Right ventricle myocardium inferior (tissue), 1 donor: ENCODE data around the gene NALCN. TPM values are rescaled to one million over a fixed set of nuclear protein-coding genes. Genes with fewer than 3 reads are reported as not detected.
"Not testable (repeated sequence)": the region's sequence is repeated elsewhere in the genome, so short reads cannot be mapped to it uniquely, and the experiment has no call there.

ENCODE experiments used
- ATAC-seq: fragments of 200-7000 bp; cut with Tn5 transposase; one replicate; pipeline ENCODE4 v1.9.1; 2020; ENCODE audit warnings: mild to moderate bottlenecking, moderate library complexity
- DNase-seq: peaks from one replicate; pipeline ENCODE4 v3.0.0; 2021; ENCODE audit errors: missing footprints
- intact Hi-C: fragments of 100-400 bp; cut with DNase I; formaldehyde crosslinking; loops from one replicate; pipeline ENCODE4 v1.11.0; 2022
- total RNA-seq: library from RNA; stranded (reverse); fragmentation: NEBNext Ultra II Directional; extraction: Animal tissue kit (Norgen Biotek cat#: 25700); gene quantifications from one replicate; pipeline ENCODE4 v1.2.1, GENCODE V29; 2021
- donor health status: DM: no; HTN: yes; CAD: no; lungs with severe emphysema.

Gene NALCN
- total RNA-seq, 1 donor from 2014 or later = 8.7 TPM

DNA sequence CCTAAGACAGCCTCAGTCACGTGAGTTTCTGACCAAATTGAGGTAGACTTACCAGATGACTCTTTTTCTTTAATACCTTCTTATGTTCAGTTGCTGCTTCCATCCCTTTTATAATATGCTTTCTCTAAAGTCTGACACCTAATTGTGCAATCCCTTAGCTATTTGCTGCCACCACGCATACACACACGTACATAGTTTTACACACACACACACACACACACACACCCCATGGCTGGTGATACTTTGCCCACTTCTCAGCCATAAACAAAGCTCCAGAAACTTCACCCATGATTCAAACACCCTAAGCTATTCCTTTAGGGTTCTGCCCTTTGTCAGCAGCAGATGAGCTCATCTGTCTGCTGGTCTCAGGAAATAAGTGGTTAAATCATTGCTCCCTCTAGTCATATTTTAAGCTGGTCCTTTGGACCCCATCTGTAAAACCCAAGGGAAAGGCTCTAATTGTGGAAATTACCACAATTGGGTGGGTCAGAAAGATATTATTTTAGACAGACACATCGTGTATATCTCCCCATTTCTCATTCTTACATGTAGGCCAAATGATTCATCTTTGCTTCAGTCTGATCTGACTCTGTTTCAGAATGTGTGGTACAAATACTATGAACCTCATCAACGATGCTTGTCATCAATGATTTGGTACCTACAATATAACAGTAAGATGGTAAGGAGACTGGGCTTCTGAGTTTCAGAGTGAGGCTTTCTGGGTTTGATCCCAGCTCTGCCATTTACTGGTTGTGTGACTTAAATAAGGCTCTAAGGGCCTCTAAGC is 69.2 kb downstream of the NALCN start:
- intact Hi-C loops = no loop called here
- DNase-seq (no peak), ATAC-seq (no peak)

DNA sequence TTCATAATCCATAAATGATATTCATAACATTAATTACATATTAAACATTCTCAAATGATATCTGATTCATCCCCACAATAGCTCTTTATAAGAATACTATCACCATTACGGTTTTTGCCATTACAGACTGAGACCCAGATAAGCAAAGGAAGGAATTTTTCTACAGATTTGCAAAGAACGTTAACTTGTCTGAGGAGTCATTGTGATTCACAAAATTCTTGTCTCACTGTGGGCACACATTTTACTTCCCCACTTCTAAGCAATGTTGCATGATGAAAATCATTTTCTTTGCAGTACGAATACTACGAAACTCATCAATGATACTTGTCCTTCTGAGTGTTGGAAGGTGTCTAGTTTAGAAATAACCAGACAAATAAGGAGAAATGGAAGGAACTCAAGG is 70.1 kb downstream of the NALCN start:
- ATAC-seq = no peak
- intact Hi-C loops = no loop called here
- no peak for DNase-seq

DNA sequence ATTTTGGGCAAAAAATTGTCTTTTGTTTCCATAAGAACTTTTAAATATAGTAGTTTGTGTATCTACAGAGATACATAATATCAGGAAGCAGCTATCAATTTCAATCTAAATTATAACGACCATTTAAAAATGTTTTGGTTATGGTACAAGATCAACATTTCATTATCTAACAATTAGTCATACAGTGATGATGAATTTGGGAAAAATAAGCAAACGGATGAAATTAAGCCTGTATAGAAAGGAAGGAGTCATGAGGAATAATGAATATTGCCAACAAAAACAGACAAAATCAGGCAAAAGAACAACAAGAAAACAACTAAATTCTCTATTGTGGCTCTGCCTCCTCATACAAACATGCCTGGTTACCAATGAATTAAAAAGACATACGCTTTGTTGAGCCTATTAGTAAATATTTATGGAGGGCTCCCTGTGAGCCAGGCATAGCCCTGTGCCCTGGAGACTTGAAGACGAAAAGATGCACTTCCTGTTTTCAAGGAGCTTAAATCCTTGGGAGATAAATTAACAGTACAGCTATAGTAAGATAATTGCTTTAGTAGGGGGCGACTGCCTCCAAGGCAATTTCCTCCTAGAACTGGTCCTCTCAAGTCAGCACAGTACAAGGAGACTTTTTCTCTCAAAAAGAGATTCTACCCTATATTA is 73.0 kb downstream of the NALCN start:
- intact Hi-C loops = no loop called here
- ATAC-seq = no peak
- no peak for DNase-seq

DNA sequence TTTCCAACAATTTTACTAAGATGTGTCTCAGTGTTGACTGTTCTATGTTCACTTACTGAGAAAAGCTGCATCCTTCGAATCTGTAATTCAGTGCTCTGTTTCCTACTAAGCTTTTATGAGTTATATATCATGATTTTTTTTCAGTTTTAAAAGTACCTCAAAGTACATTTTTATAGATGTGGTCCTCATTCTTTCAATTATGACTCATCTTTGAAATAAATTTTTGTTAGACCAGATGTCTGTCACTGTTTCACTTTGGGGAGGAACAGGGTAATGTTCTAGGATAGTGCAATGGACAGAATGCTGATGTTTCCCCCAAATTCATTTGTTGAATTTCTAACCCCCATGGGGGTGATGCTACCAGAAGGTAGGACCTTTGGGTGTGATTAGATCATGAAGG is 74.8 kb downstream of the NALCN start:
- DNase-seq (no peak), ATAC-seq (no peak)
- intact Hi-C loops = no loop called here

DNA sequence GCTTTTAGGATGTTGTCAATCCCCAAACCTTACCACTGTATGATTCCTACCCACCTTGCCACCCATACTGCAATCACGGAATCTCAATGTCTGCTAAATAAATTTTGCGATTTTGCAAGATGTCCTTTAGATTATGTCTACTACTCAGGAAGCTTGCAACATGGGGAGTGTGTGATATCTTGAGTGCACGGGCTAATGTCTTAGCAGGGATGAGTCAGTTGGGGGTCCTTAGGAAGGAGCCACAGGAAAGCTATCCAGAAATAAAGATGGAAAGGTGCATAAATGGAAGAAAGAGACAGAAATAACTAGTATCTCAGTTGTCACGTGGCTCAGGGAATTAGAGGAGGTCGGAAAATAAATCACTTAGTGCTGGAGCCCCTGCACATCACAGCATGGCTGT is 77.1 kb downstream of the NALCN start:
- intact Hi-C loops = no loop called here
- no peak for ATAC-seq
- DNase-seq = no peak

DNA sequence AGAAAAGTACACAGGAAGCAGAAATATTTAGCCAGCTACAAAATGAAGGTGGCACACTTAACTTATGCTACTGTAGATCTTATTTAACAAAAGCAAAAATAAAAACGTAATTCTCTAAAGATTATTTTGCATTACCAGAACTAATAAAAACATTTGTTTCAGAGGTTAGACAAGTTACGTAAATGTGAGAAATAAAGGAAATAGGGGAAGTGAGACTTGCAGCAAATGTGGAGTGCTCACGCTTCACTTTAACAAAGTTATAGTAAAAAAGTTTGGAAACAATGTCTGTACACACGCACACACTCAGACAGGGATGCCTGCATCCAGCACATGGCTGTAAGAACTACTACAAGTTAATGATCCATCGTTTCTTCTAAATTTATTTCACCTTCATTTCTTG is 83.7 kb downstream of the NALCN start:
- intact Hi-C loops = no loop called here
- ATAC-seq = no peak
- DNase-seq = no peak

DNA sequence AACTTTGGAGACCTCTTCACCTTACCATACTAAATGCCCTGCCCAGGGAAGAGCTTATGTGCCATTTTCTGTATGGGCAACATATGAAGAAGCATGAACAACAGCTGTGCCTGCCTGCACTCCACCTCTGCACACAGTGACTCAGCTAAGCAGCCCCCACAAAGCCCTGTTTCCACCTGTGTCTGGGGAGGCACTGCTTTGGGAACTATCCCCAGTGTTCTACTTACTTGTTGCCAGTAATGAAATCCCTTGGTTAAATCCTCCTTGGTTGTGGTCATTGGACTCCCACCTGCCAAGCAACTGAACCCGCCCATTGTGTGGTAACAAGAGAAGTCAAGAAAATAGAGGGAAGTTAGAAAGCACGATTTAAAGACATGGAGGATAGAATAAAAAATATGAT is 84.6 kb downstream of the NALCN start:
- intact Hi-C loops = no loop called here

DNA sequence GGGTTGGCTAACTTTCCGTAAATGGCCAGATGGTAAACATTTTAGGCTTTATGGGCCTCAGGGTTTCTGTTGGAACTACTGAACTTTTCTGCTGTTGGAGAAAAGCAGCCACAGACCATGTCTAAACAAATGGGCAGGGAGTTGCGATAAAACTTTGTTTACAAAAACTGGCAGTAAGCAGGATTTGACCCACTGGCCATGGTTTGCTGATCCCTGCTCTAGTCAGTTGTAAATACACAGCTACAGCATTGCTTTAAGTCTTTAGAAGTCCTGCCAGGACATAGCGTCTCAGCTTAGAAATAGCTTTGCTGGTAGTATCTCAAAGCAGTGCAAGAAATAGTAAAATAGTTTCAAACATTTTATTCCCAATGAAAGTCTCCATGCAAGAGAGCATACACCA is 88.4 kb downstream of the NALCN start:
- ATAC-seq = no peak
- intact Hi-C loops = no loop called here
- DNase-seq = no peak

More for the DNA sequence above, 84.6 kb downstream of the NALCN start:
- ATAC-seq (no peak), DNase-seq (no peak)

DNA sequence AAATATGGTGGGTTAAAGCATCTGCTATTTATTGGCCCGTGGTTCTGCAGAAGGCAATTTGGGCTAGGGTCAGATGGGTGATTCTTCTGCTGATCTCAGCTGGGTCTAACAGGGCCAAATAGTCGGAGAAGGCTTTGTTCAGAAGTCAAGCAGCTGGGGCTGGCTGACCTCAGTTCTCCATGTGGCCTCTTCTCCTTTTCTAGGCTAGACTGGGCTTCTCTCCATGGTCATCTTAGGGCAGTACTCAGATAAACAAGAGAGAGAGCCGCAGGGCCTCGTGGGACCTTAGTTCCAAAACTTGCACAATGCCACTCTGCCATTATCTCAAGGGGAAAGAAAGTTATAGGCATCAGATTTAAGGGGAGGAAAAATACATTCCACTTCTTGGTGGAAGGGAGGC is 89.6 kb downstream of the NALCN start:
- DNase-seq (no peak), ATAC-seq (peak; percentile 46)
- intact Hi-C loops = no loop called here

DNA sequence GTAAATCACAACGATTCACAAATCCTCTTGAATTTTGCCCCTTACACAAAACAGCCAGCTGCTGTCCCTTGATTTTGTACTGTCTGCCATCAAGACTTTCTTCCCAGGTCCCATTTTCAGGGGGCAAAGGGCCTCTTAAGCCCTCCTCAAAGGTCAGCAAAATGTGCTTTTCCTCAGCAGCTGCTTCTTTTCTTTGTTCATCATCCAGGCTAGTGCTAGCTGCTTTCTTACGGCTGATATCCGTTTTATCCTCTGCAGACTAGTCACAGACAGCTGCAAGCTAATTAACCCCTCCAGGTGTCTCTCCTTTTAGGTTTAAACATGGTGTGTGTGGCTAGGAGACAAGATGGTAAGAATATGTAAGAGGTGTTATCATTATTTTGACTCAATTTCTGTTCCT is 90.9 kb downstream of the NALCN start:
- intact Hi-C loops = no loop called here
- ATAC-seq (no peak), DNase-seq (no peak)

DNA sequence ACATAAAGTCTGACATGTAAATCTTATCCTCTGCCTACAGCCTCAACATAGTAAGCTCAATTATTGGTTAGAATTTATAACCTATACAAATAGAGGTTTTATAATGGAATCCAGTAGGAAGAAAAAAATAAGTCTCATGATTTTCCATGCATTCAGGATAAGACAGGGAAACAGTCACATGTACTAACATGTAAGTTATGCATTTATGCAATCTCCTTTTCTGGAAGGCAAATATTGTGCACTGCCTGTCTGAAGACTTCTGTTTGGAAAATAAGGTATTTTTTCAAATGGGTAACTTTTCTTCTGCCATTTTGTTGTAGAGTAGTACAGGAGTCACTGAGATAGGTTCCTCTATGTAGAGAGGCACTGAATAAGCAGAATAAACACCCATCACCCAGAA is 92.7 kb downstream of the NALCN start:
- intact Hi-C loops = no loop called here
- DNase-seq (no peak), ATAC-seq (no peak)

DNA sequence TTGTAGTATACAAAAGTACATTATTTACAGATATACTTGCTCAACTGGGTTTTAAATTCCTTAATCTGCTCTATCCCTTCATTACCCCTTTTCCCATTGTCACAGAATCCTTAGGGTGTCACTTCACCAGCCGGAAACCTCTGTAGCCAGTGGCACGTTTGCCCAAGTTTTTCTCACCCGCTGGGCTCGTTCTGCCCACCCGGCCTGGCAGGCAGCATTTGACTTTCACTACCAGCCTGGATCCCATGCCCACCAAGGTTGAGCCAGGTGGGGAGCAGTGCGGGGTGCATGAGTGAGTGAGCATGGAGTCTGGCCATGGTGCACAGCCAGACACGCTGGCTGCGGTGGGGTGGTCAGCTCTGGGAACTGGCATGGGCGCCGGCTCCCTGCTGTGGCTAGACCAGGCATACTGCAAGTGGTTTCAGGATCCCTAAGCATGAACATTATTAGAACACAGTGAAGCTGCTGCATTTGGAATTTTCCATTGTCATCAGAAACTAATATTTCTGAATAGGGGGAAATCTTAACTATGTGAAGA is 98.3 kb downstream of the NALCN start:
- intact Hi-C loops = no loop called here
- ATAC-seq (no peak), DNase-seq (no peak)

DNA sequence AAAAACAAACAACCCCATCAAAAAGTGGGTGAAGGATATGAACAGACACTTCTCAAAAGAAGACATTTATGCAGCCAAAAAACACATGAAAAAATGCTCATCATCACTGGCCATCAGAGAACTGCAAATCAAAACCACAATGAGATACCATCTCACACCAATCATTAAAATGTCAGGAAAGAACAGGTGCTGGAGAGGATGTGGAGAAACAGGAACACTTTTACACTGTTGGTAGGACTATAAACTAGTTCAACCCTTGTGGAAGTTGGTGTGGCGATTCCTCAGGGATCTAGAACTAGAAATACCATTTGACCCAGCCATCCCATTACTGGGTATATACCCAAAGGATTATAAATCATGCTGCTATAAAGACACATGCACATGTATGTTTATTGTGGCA is 102.8 kb downstream of the NALCN start:
- DNase-seq, ATAC-seq, intact Hi-C loops: not testable (repeated sequence)

DNA sequence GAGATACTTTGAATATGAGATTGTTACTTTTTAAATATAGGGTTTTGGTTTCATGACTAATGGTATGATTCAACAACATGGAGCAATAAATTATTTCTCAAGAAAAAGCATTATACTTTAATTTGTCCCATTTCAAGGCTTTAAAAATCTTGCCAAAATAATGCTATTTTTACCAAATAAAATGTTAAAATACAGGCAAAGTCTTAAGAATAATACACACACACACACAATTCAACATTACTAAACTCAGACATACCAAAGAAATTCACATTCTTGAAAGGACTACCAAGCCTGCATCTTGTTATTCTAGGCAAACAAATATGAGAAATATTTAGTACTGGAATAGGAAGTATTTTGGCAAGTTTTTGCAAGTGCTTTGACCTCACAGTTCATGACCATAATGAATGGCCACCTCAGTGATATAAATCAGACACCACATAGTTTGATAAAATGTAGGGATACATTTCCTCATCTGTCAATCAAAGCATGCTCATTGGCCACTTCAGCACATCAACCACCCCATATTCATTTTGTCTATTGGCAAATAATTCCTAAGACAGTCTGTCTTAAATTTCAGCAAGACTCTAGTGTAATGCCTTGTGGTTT is 107.2 kb downstream of the NALCN start:
- DNase-seq = no peak
- intact Hi-C loops = no loop called here
- ATAC-seq = no peak

DNA sequence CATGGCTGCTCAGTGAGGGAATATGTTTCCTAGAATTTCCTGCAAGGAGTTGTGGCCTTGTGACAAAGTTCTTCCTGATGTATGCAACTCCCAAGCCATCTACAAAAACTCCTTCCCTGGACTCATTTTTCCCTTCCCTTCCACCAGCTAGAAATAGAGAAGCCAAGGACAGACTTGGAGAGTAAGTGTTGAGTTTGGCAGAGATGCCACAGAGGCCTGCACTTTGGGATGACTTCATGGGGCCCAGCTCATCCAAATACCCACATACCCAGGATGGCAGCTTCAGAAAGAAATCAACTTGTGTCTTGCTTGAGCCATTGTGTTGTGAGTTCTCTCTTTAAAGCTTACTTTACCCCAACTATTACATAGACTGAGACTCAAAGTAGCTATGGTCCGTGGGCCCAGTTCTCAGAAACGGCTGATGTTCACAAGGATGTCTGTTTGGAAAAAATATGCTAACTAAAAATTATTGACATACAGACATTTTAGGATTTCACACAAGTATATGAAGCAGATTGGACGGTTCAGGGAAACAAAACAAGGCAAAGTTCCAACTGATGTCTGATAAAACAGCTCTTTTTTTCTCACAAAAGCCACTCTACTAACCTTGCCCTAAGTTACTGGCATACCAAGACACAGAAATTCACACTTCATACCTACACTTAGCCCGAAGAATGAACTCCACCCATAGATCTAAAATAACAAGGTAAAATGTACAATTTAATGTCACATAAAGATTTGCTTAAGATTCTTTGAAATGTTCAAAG is 107.9 kb downstream of the NALCN start:
- intact Hi-C loops = no loop called here
- DNase-seq (no peak), ATAC-seq (no peak)

DNA sequence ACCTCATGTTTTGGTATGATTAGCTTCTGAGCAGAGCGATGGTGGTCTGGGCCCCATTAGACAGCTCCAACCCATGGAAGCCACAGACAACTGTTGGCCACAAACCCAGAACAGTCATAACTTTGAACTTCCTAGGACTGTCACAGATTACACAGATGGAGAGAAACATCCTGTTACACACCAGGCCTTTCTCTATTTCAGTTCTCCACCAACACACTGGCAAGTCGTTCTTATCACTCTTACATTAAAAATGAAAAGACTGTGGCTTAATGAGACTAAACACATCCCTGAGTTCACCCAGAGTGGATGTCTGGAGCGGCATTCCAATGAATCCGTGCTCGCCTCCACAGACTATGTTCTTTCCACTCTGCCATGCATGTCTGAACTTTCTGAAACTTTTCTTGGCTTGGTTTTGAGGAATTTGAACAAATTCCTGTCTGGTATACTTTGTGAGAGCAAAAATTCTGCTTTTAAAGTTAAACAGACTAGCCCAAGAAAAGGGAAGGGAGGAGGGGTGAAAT is 109.1 kb downstream of the NALCN start:
- DNase-seq = no peak
- ATAC-seq = no peak
- intact Hi-C loops = no loop called here

DNA sequence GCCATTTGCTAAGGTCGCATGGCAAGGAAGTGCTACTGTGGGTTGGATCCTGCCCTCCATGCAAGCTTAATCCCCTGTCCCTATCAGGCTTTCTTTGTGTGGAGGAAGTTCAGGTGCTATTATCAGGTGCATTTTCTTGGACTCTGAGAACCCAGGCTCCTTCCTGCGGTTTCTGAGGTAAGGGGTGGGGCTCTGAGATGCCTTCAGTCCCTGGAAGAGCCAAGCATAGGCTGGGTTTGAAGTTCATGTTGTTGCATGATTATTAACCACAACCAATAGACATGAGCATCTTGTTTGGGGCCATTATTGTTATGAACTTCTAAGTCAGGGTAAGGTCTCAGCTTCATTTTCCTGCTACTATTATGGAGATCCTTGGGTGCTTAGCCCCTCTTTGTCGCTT is 109.5 kb downstream of the NALCN start:
- intact Hi-C loops = no loop called here
- DNase-seq (no peak), ATAC-seq (no peak)

DNA sequence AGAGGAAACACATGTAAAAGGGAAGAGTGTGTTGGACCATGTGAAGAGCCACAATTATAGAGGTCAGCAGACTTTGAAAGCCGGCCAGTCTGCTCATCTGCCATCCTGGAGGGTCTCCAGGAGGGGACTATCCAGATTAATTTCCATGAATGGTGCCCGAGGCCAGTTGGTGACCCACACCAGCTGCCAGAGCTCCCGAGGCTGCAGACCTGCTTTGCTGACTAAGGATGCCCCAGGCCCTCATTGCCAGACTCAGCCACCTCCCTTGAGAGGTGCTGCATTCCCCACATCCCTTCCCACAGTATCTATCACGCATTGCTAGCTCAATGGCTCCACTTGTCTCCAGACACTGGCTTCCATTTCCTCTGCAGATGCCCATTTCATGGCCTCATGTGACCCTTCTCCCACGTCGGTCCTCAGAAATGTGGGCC is 110.3 kb downstream of the NALCN start:
- intact Hi-C loops = no loop called here
- DNase-seq = peak; percentile 47
- ATAC-seq = no peak

DNA sequence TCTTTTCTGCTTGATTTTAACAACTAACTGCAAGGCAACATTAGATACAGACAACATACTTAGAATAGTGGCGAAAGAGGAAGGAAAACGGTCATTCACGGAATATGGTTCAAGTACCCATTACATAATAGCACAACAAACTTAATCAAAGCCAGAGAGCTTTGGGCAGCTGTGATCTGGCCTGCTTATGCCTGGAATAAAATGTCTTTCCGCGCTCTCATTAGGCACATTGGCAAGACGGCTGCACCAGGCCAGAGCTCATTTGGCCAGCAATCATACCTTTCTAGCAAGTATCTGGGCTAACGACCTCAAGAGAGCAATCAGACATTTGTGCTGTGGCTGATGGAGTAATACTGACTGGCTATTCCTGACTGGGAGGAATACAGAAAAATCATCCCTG is 112.8 kb downstream of the NALCN start:
- ATAC-seq = no peak
- intact Hi-C loops = no loop called here
- no peak for DNase-seq
